Natural killer cell (primary cell): ENCODE results near the gene ASPHD2. TPM values are rescaled to one million over a fixed set of nuclear protein-coding genes. Genes with fewer than 3 reads are reported as not detected.

Experiments used
- ATAC-seq, 3 donors: fragments of 150-1000 bp in 2 of 3; fragments of 200-7000 bp in 1 of 3; cut with Tn5 transposase; 1 replicate in 1 of 3; 2 replicates in 2 of 3; pipeline ENCODE4 v1.10.0; 2021; ENCODE audit warnings: mild to moderate bottlenecking in 2 of 3, moderate library complexity in 2 of 3
- DNase-seq, 2 donors: peaks; one replicate each; pipeline versions ENCODE4 v3.0.0 to v3.0.0-alpha.2; 2013 to 2021; ENCODE audit warnings: mixed read lengths in 1 of 2
- H3K27ac ChIP-seq: one replicate; pipeline ENCODE4 v1.5.1; 2013; ENCODE audit warnings: mild to moderate bottlenecking, low read length
- H3K27me3 ChIP-seq: one replicate; pipeline ENCODE4 v1.6.1; 2013; ENCODE audit warnings: low read length; ENCODE audit not compliant: control insufficient read depth, insufficient read depth
- H3K36me3 ChIP-seq: one replicate; pipeline ENCODE4 v1.6.1; 2013; ENCODE audit warnings: low read length; ENCODE audit not compliant: control insufficient read depth, insufficient read depth
- H3K4me1 ChIP-seq: one replicate; pipeline ENCODE4 v1.6.1; 2013; ENCODE audit warnings: low read length; ENCODE audit not compliant: control insufficient read depth, insufficient read depth
- H3K4me3 ChIP-seq: one replicate; pipeline ENCODE4 v1.5.1; 2013; ENCODE audit warnings: low read length
- H3K9me3 ChIP-seq: one replicate; pipeline ENCODE4 v1.6.1; 2013; ENCODE audit warnings: low read length; ENCODE audit not compliant: control insufficient read depth, insufficient read depth
- H3K27ac Mint-ChIP-seq, 2 donors: one replicate each; pipeline ENCODE4 v1.8.0; 2022; ENCODE audit warnings: mild to moderate bottlenecking in 2 of 2, mixed read lengths in 2 of 2, moderate library complexity in 1 of 2
- H3K27me3 Mint-ChIP-seq, 2 donors: one replicate each; pipeline ENCODE4 v1.8.0; 2022; ENCODE audit warnings: low read depth in 2 of 2, mixed read lengths in 2 of 2
- H3K36me3 Mint-ChIP-seq: one replicate; pipeline ENCODE4 v1.8.0; 2022; ENCODE audit warnings: mixed read lengths
- H3K4me1 Mint-ChIP-seq, 2 donors: one replicate each; pipeline ENCODE4 v1.8.0; 2022; ENCODE audit warnings: mixed read lengths in 2 of 2
- H3K4me3 Mint-ChIP-seq: one replicate; pipeline ENCODE4 v1.8.0; 2022; ENCODE audit warnings: mild to moderate bottlenecking, moderate library complexity, mixed read lengths
- H3K9me3 Mint-ChIP-seq, 2 donors: one replicate each; pipeline ENCODE4 v1.8.0; 2022; ENCODE audit warnings: mixed read lengths in 2 of 2
- CTCF ChIP-seq: fragments of 200-600 bp; IDR thresholded peaks from one replicate; pipeline ENCODE4 v1.8.0; 2022; ENCODE audit warnings: antibody characterized with exemption
- WGBS: methylation state at CpG from one replicate; pipeline ENCODE4 v1.1.7; 2013; ENCODE audit warnings: missing lambda C conversion rate; ENCODE audit not compliant: insufficient coverage; 5-methylcytosine and 5-hydroxymethylcytosine counted together
- intact Hi-C: fragments of 100-400 bp; cut with micrococcal nuclease; formaldehyde crosslinking; loops from one replicate; pipeline ENCODE4 v1.14.2; 2022
- total RNA-seq, 4 donors: library from RNA; stranded (reverse); fragments of 120-200 nt in 1 of 4; gene quantifications; one replicate each; pipeline versions ENCODE4 v1.2.3 to v1.2.4, GENCODE V29; 2013 to 2022

Gene ASPHD2
- 1 to 10 TPM; 1.6 to 3.0 (median 1.9) TPM for total RNA-seq
- total RNA-seq (2013): 3.9 TPM

GRCh38 chr22:26428515-26429457 lies at the start of gene ASPHD2:
ASPHD2 (plus strand) TSS chr22:26429260; CDS start chr22:26433616, 4,356 bp downstream.
- Mint-ChIP-seq H3K4me1 (peaks cover 12 to 29% of the 10 kb centered on the region in 2 donors), H3K36me3 (no peaks in the 10 kb centered on the region), H3K27me3 (peaks cover 0 to 3% of the 10 kb centered on the region in 2 donors), H3K4me3 (peak within 1 kb of the TSS; percentile 93), H3K27ac (peak within 1 kb of the TSS; percentile 91 to 96), H3K9me3 (no peaks in the 10 kb centered on the region)
- peaks cover 27% of the 10 kb centered on the region for H3K4me1 ChIP-seq
- H3K36me3 ChIP-seq: peaks cover 3% of the 10 kb centered on the region
- H3K4me3 ChIP-seq: peak within 1 kb of the TSS; percentile 66
- H3K9me3 ChIP-seq: no peaks in the 10 kb centered on the region
- WGBS: under 1% methylated on average over 95 of the region's 96 CpGs
- no peaks in the 10 kb centered on the region for H3K27me3 ChIP-seq
- H3K27ac ChIP-seq: peak within 1 kb of the TSS; percentile 88
- DNase-seq: peak; percentile 71 to 89
- TF ChIP-seq CTCF: no peak
- peak; percentile 80 to 90 (median 85) for ATAC-seq
- intact Hi-C loops: no loop called here

- peak in 2 of 3 donors; percentile 30 to 50 for ATAC-seq
- Histone ChIP-seq H3K36me3 (no peaks in the 10 kb centered on the region), H3K4me3 (no peak overlapping the region), H3K27me3 (no peaks in the 10 kb centered on the region), H3K27ac (no peak overlapping the region), H3K4me1 (no peaks in the 10 kb centered on the region), H3K9me3 (no peaks in the 10 kb centered on the region)
- Mint-ChIP-seq H3K36me3 (no peaks in the 10 kb centered on the region), H3K4me1 (peaks cover 8 to 9% of the 10 kb centered on the region in 2 donors), H3K9me3 (no peaks in the 10 kb centered on the region), H3K27ac (no peak overlapping the region), H3K27me3 (peaks cover 19 to 62% of the 10 kb centered on the region in 2 donors), H3K4me3 (no peak overlapping the region)
- no peak for TF ChIP-seq CTCF
- DNase-seq: no peak
- intact Hi-C loops: no loop called here
- 71% methylated on average over 7 of the region's 10 CpGs for WGBS
Observed at GRCh38 chr22:26380072-26380830, 48.8 kb upstream of the ASPHD2 start.

GRCh38 chr22:26382782-26383181 lies 46.3 kb upstream of the ASPHD2 start:
- H3K27ac Mint-ChIP-seq: no peak overlapping the region
- Histone ChIP-seq H3K4me3 (no peak overlapping the region), H3K27ac (no peak overlapping the region), H3K4me1 (no peaks in the 10 kb centered on the region), H3K9me3 (no peaks in the 10 kb centered on the region), H3K36me3 (no peaks in the 10 kb centered on the region), H3K27me3 (no peaks in the 10 kb centered on the region)
- no peak for DNase-seq
- intact Hi-C loops: no loop called here
- TF ChIP-seq CTCF: no peak
- H3K4me1 Mint-ChIP-seq: peaks cover under 1 to 1% of the 10 kb centered on the region in 2 donors
- H3K9me3 Mint-ChIP-seq: no peaks in the 10 kb centered on the region
- no peak for ATAC-seq
- no CpG with 5 or more reads among the region's 3 CpGs for WGBS
- H3K4me3 Mint-ChIP-seq: no peak overlapping the region
- no peaks in the 10 kb centered on the region for H3K36me3 Mint-ChIP-seq
- H3K27me3 Mint-ChIP-seq: peaks cover 20 to 44% of the 10 kb centered on the region in 2 donors
